Measurements from ENCODE around the gene ADGRL3. TPM values are rescaled to one million over a fixed set of nuclear protein-coding genes. Genes with fewer than 3 reads are reported as not detected.

ADGRL3 gene
- polyA plus RNA-seq, 1 experiment = 0.01 TPM

DNA sequence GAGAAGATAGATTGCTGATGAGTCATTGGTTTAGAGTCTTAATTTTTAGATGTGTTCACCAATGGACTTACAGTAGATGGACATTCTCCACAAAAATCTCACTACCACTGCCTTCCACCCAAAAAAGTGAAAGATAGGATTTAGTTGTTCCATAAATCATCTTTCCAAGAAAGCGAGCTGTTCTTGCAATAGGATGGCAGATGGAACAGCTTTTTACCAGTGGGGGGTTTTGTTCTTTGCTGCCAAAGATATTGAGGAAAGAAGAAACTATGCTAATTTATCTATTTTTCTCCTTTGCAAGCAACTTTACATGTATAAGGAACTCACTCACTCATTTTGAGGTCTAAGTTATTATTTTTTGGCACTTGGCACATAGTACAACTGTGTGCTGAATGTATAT, 109.5 kb downstream of the ADGRL3 start:
- Histone ChIP-seq H3K36me3 (ENCODE audit: control insufficient read depth, insufficient read depth, low read length) (no peaks in the 10 kb centered on the region), H3K4me3 (ENCODE audit: low read depth, low read length) (no peak overlapping the region), H3K27me3 (ENCODE audit: control insufficient read depth, insufficient read depth, low read length) (no peaks in the 10 kb centered on the region)
- no peak for DNase-seq (ENCODE audit: low read depth)
- TF ChIP-seq, protein P1, sequence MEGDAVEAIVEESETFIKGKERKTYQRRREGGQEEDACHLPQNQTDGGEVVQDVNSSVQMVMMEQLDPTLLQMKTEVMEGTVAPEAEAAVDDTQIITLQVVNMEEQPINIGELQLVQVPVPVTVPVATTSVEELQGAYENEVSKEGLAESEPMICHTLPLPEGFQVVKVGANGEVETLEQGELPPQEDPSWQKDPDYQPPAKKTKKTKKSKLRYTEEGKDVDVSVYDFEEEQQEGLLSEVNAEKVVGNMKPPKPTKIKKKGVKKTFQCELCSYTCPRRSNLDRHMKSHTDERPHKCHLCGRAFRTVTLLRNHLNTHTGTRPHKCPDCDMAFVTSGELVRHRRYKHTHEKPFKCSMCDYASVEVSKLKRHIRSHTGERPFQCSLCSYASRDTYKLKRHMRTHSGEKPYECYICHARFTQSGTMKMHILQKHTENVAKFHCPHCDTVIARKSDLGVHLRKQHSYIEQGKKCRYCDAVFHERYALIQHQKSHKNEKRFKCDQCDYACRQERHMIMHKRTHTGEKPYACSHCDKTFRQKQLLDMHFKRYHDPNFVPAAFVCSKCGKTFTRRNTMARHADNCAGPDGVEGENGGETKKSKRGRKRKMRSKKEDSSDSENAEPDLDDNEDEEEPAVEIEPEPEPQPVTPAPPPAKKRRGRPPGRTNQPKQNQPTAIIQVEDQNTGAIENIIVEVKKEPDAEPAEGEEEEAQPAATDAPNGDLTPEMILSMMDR (IDR thresholded peaks at IDR 0.05; ENCODE audit: insufficient read depth, low read depth, low read length) = no peak
- CTCF ChIA-PET = interaction anchor here (0.6 kb wide), 1 partner anchor 14 kb away, joined by 3 read pairs; no protein-coding TSS in a partner anchor
- POLR2A ChIA-PET = no interaction called here

DNA sequence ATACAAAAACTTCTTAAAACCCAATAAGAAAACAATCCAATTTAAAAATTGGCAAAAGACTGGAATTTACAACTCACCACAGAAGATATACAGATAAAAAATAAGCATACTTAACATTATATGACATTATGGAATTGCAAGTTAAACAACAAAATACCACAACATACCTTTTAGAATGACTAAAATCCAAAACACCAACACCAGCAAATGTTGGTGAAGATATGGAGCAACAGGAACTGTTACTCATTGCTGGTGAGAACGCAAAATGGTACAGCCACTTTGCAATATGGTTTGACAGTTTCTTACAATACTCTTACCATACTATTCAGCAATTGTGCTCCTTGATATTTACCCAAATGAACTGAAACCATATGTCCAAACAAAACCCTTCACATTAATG, 112.4 kb downstream of the ADGRL3 start:
- ChIA-PET CTCF (interaction anchor here (1.0 kb wide), 1 partner anchor 13 kb away, joined by 3 read pairs; no protein-coding TSS in a partner anchor), POLR2A (no interaction called here)
- TF ChIP-seq, protein P1 (IDR thresholded peaks at IDR 0.05; ENCODE audit: insufficient read depth, low read depth, low read length) = no peak
- DNase-seq (ENCODE audit: low read depth) = no peak
- Histone ChIP-seq H3K4me3 (ENCODE audit: low read depth, low read length) (no peak overlapping the region), H3K27me3 (ENCODE audit: control insufficient read depth, insufficient read depth, low read length) (no peaks in the 10 kb centered on the region), H3K36me3 (ENCODE audit: control insufficient read depth, insufficient read depth, low read length) (no peaks in the 10 kb centered on the region)

DNA sequence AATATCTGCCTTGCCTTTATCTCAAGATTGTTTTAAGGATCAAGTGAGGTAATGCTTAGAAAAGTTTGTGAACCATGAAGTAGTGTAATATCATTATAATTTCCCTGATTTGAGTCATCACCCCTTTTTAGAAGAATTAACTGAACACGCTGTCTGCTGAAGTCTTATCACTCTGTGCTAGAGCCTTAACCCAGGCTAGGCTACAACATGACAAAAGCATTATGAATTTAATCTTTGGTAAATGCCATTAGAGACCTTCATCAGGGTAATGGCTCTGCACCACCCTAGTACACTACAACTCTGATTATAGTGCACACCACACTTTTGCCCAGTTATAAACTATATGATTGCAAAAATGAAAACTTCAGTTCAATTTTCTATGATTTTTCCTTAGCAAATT, 118.3 kb downstream of the ADGRL3 start:
- TF ChIP-seq, protein P1 (IDR thresholded peaks at IDR 0.05; ENCODE audit: insufficient read depth, low read depth, low read length) = no peak
- Histone ChIP-seq H3K27me3 (ENCODE audit: control insufficient read depth, insufficient read depth, low read length) (no peaks in the 10 kb centered on the region), H3K36me3 (ENCODE audit: control insufficient read depth, insufficient read depth, low read length) (no peaks in the 10 kb centered on the region), H3K4me3 (ENCODE audit: low read depth, low read length) (no peak overlapping the region)
- ChIA-PET POLR2A (no interaction called here), CTCF (no interaction called here)
- DNase-seq (ENCODE audit: low read depth) = no peak

DNA sequence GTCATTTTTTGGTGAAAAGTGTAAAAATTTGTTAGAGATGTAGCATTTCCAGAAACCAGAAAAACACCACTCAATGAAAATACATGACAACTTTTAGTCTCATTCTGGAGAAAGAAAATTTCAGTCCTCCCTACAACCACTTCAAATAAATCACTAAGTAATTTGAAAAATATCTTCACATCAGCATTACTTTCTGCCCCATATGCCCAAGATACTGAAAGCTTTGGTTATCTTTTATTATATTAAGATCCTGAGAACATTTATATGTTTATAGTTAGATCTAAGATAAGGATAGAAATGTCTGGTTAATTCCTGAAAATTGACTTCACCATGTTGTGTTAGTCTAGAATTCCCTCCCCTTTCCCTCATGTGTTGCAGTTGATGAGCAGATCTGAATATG, 119.0 kb downstream of the ADGRL3 start:
- ChIA-PET CTCF (no interaction called here), POLR2A (no interaction called here)
- H3K36me3 ChIP-seq (ENCODE audit: control insufficient read depth, insufficient read depth, low read length) = no peaks in the 10 kb centered on the region
- DNase-seq (ENCODE audit: low read depth) = no peak
- H3K4me3 ChIP-seq (ENCODE audit: low read depth, low read length) = no peak overlapping the region
- TF ChIP-seq, protein P1 (IDR thresholded peaks at IDR 0.05; ENCODE audit: insufficient read depth, low read depth, low read length) = no peak
- H3K27me3 ChIP-seq (ENCODE audit: control insufficient read depth, insufficient read depth, low read length) = no peaks in the 10 kb centered on the region

DNA sequence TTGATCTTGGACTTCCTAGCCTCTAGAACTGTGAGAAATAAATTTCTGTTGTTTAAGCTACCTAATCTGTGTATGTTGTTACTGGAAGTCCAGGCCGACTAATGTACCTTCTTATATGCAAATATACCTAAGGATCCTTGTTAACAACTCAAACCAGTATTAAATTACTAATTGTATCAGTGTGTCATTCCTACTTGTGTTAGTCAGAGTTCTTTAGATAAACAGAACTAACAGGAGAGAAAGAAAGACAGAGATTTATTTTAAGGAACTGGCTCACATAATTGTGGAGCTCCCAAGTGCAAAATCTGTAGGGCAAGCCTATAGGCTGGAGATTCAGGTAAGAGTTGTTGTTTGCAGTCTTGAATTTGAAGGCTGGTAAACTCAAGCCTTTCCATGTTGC, 120.0 kb downstream of the ADGRL3 start:
- ChIA-PET CTCF (no interaction called here), POLR2A (no interaction called here)
- no peak for DNase-seq (ENCODE audit: low read depth)
- Histone ChIP-seq H3K4me3 (ENCODE audit: low read depth, low read length) (no peak overlapping the region), H3K27me3 (ENCODE audit: control insufficient read depth, insufficient read depth, low read length) (no peaks in the 10 kb centered on the region), H3K36me3 (ENCODE audit: control insufficient read depth, insufficient read depth, low read length) (no peaks in the 10 kb centered on the region)
- TF ChIP-seq, protein P1 (IDR thresholded peaks at IDR 0.05; ENCODE audit: insufficient read depth, low read depth, low read length) = no peak
